UCSD-AML1 (cell line): ENCODE data around the gene MFSD11.
"Not testable (repeated sequence)": the region's sequence is repeated elsewhere in the genome, so short reads cannot be mapped to it uniquely, and the experiment has no call there.

Experiments
- DNase-seq: peaks from one replicate; lab custom pipeline; 2025; ENCODE audit not compliant: unreplicated experiment; lab: John Stamatoyannopoulos, UW

MFSD11 gene

GRCh38 chr17:76745785-76746184, 7.9 kb downstream of the MFSD11 start:
- DNase-seq = not testable (repeated sequence)

- no peak for DNase-seq
Measured at GRCh38 chr17:76747716-76748363, 9.9 kb downstream of the MFSD11 start.

GRCh38 chr17:76748657-76749056, 10.7 kb downstream of the MFSD11 start:
- DNase-seq = no peak

- no peak for DNase-seq
Measured at GRCh38 chr17:76751416-76751993, 13.6 kb downstream of the MFSD11 start.

- no peak for DNase-seq
Measured at GRCh38 chr17:76752006-76752405, 14.1 kb downstream of the MFSD11 start.

- no peak for DNase-seq
Measured at GRCh38 chr17:76753061-76753961, 15.4 kb downstream of the MFSD11 start.

GRCh38 chr17:76755285-76755684, 17.4 kb downstream of the MFSD11 start:
- no peak for DNase-seq

GRCh38 chr17:76757256-76757655, 19.3 kb downstream of the MFSD11 start:
- DNase-seq = no peak

- no peak for DNase-seq
Measured at GRCh38 chr17:76758570-76758969, 20.7 kb downstream of the MFSD11 start.

- no peak for DNase-seq
Measured at GRCh38 chr17:76772842-76773525, 35.1 kb downstream of the MFSD11 start.

GRCh38 chr17:76775021-76775600, 37.2 kb downstream of the MFSD11 start:
- DNase-seq = no peak

GRCh38 chr17:76781056-76781982, 43.4 kb downstream of the MFSD11 start:
- DNase-seq = no peak

- DNase-seq = no peak
Measured at GRCh38 chr17:76783146-76783545, 45.2 kb downstream of the MFSD11 start.

- DNase-seq = no peak
Measured at GRCh38 chr17:76784926-76785325, 47.0 kb downstream of the MFSD11 start.

- DNase-seq = not testable (repeated sequence)
Measured at GRCh38 chr17:76787866-76788265, 49.9 kb downstream of the MFSD11 start.

- no peak for DNase-seq
Measured at GRCh38 chr17:76789235-76789788, 51.4 kb downstream of the MFSD11 start.

- DNase-seq = peak; percentile 33
Measured at GRCh38 chr17:76791053-76791980, 53.4 kb downstream of the MFSD11 start.

- DNase-seq = no peak
Measured at GRCh38 chr17:76792348-76792747, 54.4 kb downstream of the MFSD11 start.

- no peak for DNase-seq
Measured at GRCh38 chr17:76793775-76794174, 55.9 kb downstream of the MFSD11 start.
